GM12872 (cell line): Measurements from ENCODE around the gene FAM163A.

Experiments used
- CTCF ChIP-seq: IDR thresholded peaks from 3 replicates; pipeline ENCODE4 v1.5.1; 2011; ENCODE audit warnings: low read depth, mild to moderate bottlenecking, low read length, moderate library complexity; ENCODE audit not compliant: insufficient read depth

Gene FAM163A

GRCh38 chr1:179753061-179753460 is 10.0 kb downstream of the FAM163A start:
- no peak for TF ChIP-seq CTCF

- TF ChIP-seq CTCF = no peak
Observed at GRCh38 chr1:179754041-179754624, 11.0 kb downstream of the FAM163A start.

DNA sequence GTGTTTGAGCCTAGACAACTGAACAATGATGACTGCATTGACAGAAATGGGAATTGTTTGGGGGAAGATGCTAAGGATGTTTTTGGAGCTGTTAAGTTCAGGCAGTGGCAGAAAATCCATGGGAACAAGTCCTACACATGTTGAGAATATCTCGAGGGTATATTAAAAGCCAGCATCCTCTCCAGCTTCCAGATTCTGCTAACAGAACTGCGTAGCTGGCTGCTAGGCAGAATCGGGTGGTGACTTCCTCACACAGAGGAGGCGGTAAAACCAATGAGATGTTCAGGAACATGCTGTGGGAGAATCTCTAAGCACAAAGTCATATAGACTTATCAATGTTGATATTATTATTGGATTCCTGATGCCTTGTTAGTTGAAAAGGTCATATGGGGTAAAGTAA is 14.8 kb downstream of the FAM163A start:
- TF ChIP-seq CTCF = no peak

GRCh38 chr1:179760521-179760920 is 17.4 kb downstream of the FAM163A start:
- no peak for TF ChIP-seq CTCF

DNA sequence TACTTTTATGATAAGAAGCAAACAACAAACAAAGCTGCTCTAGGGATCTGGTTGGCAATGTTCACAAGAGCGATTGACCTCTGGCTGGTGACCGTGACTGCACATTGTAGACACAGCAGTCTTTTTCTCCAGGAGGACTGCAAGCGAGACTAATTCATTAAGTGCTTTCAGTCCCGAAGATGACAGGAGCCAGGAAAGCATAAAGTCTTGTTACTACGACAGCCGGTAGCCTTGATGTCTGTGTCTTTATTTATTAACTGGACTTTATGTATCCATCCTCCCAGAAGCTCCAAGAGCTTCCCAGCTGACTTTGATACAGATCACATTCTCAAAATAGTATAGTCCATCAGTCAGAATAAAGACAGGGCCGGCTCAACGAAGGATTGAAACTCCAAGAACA is 18.2 kb downstream of the FAM163A start:
- no peak for TF ChIP-seq CTCF

DNA sequence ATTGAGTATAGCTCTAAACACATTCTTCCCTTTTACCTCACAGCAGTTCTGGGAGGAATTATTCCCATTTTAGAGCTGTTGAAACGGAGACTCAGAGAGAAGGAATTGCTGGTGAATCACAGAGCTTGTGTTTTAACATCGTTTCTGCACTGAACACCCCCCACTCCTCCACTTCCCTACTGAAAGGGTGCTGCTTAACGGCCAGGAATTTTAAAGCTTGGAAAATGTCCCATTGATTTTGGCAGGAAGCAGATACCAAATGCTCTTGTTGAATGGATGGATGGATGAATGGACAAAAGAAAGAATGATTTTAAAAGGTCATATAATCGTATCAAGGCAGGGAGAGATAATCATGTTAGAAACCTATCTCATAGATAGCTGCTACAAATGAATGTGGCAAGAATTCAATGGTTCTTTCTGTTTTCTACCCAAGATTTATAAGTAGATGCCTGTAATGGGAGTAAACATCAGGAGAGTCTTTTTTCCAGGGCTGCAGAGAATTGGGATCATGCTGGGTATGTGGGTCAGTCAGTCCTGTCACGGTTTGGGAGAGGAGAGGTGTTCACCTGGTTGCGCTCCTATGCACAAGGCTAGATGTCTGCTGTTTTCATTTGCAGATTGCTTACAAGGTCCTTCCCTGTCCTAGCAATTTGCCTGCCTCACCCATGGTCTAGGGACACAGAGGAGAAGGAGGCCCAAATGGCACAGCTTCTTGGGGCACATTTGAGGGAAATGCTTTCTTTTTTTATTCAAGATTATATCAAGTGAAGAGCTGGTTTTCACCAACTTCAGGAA is 19.0 kb downstream of the FAM163A start:
- TF ChIP-seq CTCF = no peak

DNA sequence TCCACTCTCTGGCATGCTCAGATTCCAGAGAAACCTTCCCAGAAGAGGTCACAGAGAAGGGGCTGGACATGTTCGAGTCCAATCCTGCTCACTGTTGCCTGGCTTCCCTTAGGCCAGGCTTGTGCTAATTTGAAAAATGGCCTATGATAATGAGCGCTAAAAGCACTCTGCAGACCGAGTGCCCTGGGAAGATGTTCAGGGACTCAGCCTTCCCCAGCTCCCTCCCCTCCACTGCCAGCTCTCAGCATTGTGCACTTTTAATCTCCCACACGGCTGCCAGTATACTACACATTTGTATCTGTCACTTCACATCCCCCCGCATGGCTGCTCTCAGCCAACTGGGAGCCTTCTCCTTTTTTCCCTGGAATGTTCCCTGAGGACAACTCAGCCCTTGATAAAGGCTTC is 24.1 kb downstream of the FAM163A start:
- no peak for TF ChIP-seq CTCF
